ENCODE measurements around the gene RHBDF1.
A peak's percentile ranks its signal among the peaks of the same experiment; 100 is the strongest.
"Not testable (repeated sequence)": the region's sequence is repeated elsewhere in the genome, so short reads cannot be mapped to it uniquely, and the experiment has no call there.

RHBDF1 gene

GRCh38 chr16:55571-56136 is 16.8 kb downstream of the RHBDF1 start:
- no peaks in the 10 kb centered on the region for H3K27me3 ChIP-seq (ENCODE audit: control insufficient read depth, insufficient read depth, low read length)
- H3K9ac ChIP-seq (ENCODE audit: low read length) = no peak overlapping the region
- peaks cover 68% of the 10 kb centered on the region for H3K36me3 ChIP-seq (ENCODE audit: control insufficient read depth, insufficient read depth, low read length)

GRCh38 chr16:54237-54581 is 18.2 kb downstream of the RHBDF1 start:
- Histone ChIP-seq H3K27me3 (ENCODE audit: control insufficient read depth, insufficient read depth, low read length) (no peaks in the 10 kb centered on the region), H3K4me1 (ENCODE audit: control insufficient read depth, insufficient read depth, low read length) (no peaks in the 10 kb centered on the region), H3K27ac (ENCODE audit: low read depth, low read length) (peak overlapping the region; percentile 75; the same call in 1 of the 2 replicates), H3K4me3 (ENCODE audit: low read depth, low read length) (peak overlapping the region; percentile 79), H3K36me3 (ENCODE audit: control insufficient read depth, insufficient read depth, low read length) (peaks cover 67% of the 10 kb centered on the region), H3K9ac (ENCODE audit: low read length) (peak overlapping the region; percentile 82), H3K9me3 (ENCODE audit: control insufficient read depth, insufficient read depth, low read depth, low read length) (no peaks in the 10 kb centered on the region)

More at GRCh38 chr16:55571-56136, 16.8 kb downstream of the RHBDF1 start:
- no peak overlapping the region for H3K4me3 ChIP-seq (ENCODE audit: low read depth, low read length)
- H3K4me1 ChIP-seq (ENCODE audit: control insufficient read depth, insufficient read depth, low read length) = no peaks in the 10 kb centered on the region
- no peaks in the 10 kb centered on the region for H3K9me3 ChIP-seq (ENCODE audit: control insufficient read depth, insufficient read depth, low read depth, low read length)
- H3K27ac ChIP-seq (ENCODE audit: low read depth, low read length) = no peak overlapping the region

- H3K27me3 ChIP-seq (ENCODE audit: control insufficient read depth, insufficient read depth, low read length) = no peaks in the 10 kb centered on the region
- no peaks in the 10 kb centered on the region for H3K4me1 ChIP-seq (ENCODE audit: control insufficient read depth, insufficient read depth, low read length)
- H3K9me3 ChIP-seq (ENCODE audit: control insufficient read depth, insufficient read depth, low read depth, low read length) = no peaks in the 10 kb centered on the region
- peak within 1 kb of the TSS; percentile 75; the same call in 1 of the 2 replicates for H3K27ac ChIP-seq (ENCODE audit: low read depth, low read length)
- H3K4me3 ChIP-seq (ENCODE audit: low read depth, low read length) = peak within 1 kb of the TSS; percentile 79
- peak within 1 kb of the TSS; percentile 90 for H3K9ac ChIP-seq (ENCODE audit: low read length)
- H3K36me3 ChIP-seq (ENCODE audit: control insufficient read depth, insufficient read depth, low read length) = peaks cover 62% of the 10 kb centered on the region
Observed at GRCh38 chr16:53346-54236, 18.8 kb downstream of the RHBDF1 start, which contains the start of the genes POLR3K and SNRNP25. TSS of gene POLR3K (minus strand) at chr16:53608. CDS start at chr16:53586, 22 bp downstream. TSS of gene SNRNP25 (plus strand) at chr16:53828. CDS start at chr16:54017, 189 bp downstream.

GRCh38 chr16:50769-51591 is 21.5 kb downstream of the RHBDF1 start:
- Histone ChIP-seq H3K27ac (ENCODE audit: low read depth, low read length) (no peak overlapping the region), H3K36me3 (ENCODE audit: control insufficient read depth, insufficient read depth, low read length) (peaks cover 54% of the 10 kb centered on the region), H3K9ac (ENCODE audit: low read length) (no peak overlapping the region), H3K27me3 (ENCODE audit: control insufficient read depth, insufficient read depth, low read length) (no peaks in the 10 kb centered on the region), H3K4me3 (ENCODE audit: low read depth, low read length) (no peak overlapping the region), H3K4me1 (ENCODE audit: control insufficient read depth, insufficient read depth, low read length) (no peaks in the 10 kb centered on the region), H3K9me3 (ENCODE audit: control insufficient read depth, insufficient read depth, low read depth, low read length) (no peaks in the 10 kb centered on the region)

GRCh38 chr16:47234-47633 is 25.2 kb downstream of the RHBDF1 start:
- H3K4me3 ChIP-seq (ENCODE audit: low read depth, low read length) = no peak overlapping the region
- H3K27me3 ChIP-seq (ENCODE audit: control insufficient read depth, insufficient read depth, low read length) = no peaks in the 10 kb centered on the region
- no peaks in the 10 kb centered on the region for H3K4me1 ChIP-seq (ENCODE audit: control insufficient read depth, insufficient read depth, low read length)
- no peak overlapping the region for H3K27ac ChIP-seq (ENCODE audit: low read depth, low read length)
- peaks cover 78% of the 10 kb centered on the region for H3K36me3 ChIP-seq (ENCODE audit: control insufficient read depth, insufficient read depth, low read length)
- no peak overlapping the region for H3K9ac ChIP-seq (ENCODE audit: low read length)
- H3K9me3 ChIP-seq (ENCODE audit: control insufficient read depth, insufficient read depth, low read depth, low read length) = peaks cover 6% of the 10 kb centered on the region; the same call in 1 of the 2 replicates

GRCh38 chr16:46510-46909 is 25.9 kb downstream of the RHBDF1 start:
- H3K9ac ChIP-seq (ENCODE audit: low read length); H3K27ac ChIP-seq (ENCODE audit: low read depth, low read length); H3K27me3 ChIP-seq (ENCODE audit: control insufficient read depth, insufficient read depth, low read length); H3K4me3 ChIP-seq (ENCODE audit: low read depth, low read length); H3K4me1 ChIP-seq (ENCODE audit: control insufficient read depth, insufficient read depth, low read length); H3K9me3 ChIP-seq (ENCODE audit: control insufficient read depth, insufficient read depth, low read depth, low read length): not testable (repeated sequence)
- peaks cover 83% of the 10 kb centered on the region for H3K36me3 ChIP-seq (ENCODE audit: control insufficient read depth, insufficient read depth, low read length)

GRCh38 chr16:45454-45853 is 27.0 kb downstream of the RHBDF1 start:
- peaks cover 79% of the 10 kb centered on the region for H3K36me3 ChIP-seq (ENCODE audit: control insufficient read depth, insufficient read depth, low read length)
- no peaks in the 10 kb centered on the region for H3K4me1 ChIP-seq (ENCODE audit: control insufficient read depth, insufficient read depth, low read length)
- peaks cover 10% of the 10 kb centered on the region; the same call in 1 of the 2 replicates for H3K9me3 ChIP-seq (ENCODE audit: control insufficient read depth, insufficient read depth, low read depth, low read length)
- no peak overlapping the region for H3K27ac ChIP-seq (ENCODE audit: low read depth, low read length)
- H3K9ac ChIP-seq (ENCODE audit: low read length) = no peak overlapping the region
- no peak overlapping the region for H3K4me3 ChIP-seq (ENCODE audit: low read depth, low read length)
- no peaks in the 10 kb centered on the region for H3K27me3 ChIP-seq (ENCODE audit: control insufficient read depth, insufficient read depth, low read length)

GRCh38 chr16:44655-45054 is 27.8 kb downstream of the RHBDF1 start:
- Histone ChIP-seq H3K9me3 (ENCODE audit: control insufficient read depth, insufficient read depth, low read depth, low read length) (peaks cover 10% of the 10 kb centered on the region; the same call in 1 of the 2 replicates), H3K27me3 (ENCODE audit: control insufficient read depth, insufficient read depth, low read length) (no peaks in the 10 kb centered on the region), H3K4me3 (ENCODE audit: low read depth, low read length) (no peak overlapping the region), H3K4me1 (ENCODE audit: control insufficient read depth, insufficient read depth, low read length) (no peaks in the 10 kb centered on the region), H3K9ac (ENCODE audit: low read length) (no peak overlapping the region), H3K36me3 (ENCODE audit: control insufficient read depth, insufficient read depth, low read length) (peaks cover 78% of the 10 kb centered on the region), H3K27ac (ENCODE audit: low read depth, low read length) (no peak overlapping the region)

GRCh38 chr16:43294-43693 is 29.1 kb downstream of the RHBDF1 start:
- Histone ChIP-seq H3K9ac (ENCODE audit: low read length) (no peak overlapping the region), H3K9me3 (ENCODE audit: control insufficient read depth, insufficient read depth, low read depth, low read length) (peaks cover 10% of the 10 kb centered on the region; the same call in 1 of the 2 replicates), H3K4me1 (ENCODE audit: control insufficient read depth, insufficient read depth, low read length) (no peaks in the 10 kb centered on the region), H3K4me3 (ENCODE audit: low read depth, low read length) (no peak overlapping the region), H3K27ac (ENCODE audit: low read depth, low read length) (no peak overlapping the region), H3K27me3 (ENCODE audit: control insufficient read depth, insufficient read depth, low read length) (no peaks in the 10 kb centered on the region), H3K36me3 (ENCODE audit: control insufficient read depth, insufficient read depth, low read length) (peaks cover 77% of the 10 kb centered on the region)

- Histone ChIP-seq H3K9me3 (ENCODE audit: control insufficient read depth, insufficient read depth, low read depth, low read length) (peaks cover 10% of the 10 kb centered on the region; the same call in 1 of the 2 replicates), H3K9ac (ENCODE audit: low read length) (no peak overlapping the region), H3K27me3 (ENCODE audit: control insufficient read depth, insufficient read depth, low read length) (no peaks in the 10 kb centered on the region), H3K27ac (ENCODE audit: low read depth, low read length) (no peak overlapping the region), H3K36me3 (ENCODE audit: control insufficient read depth, insufficient read depth, low read length) (peaks cover 78% of the 10 kb centered on the region), H3K4me3 (ENCODE audit: low read depth, low read length) (no peak overlapping the region), H3K4me1 (ENCODE audit: control insufficient read depth, insufficient read depth, low read length) (no peaks in the 10 kb centered on the region)
Observed at GRCh38 chr16:42691-43090, 29.7 kb downstream of the RHBDF1 start.
